GM19043 (cell line): ENCODE measurements around the gene PPP4R3C.
"Not testable (repeated sequence)": the region's sequence is repeated elsewhere in the genome, so short reads cannot be mapped to it uniquely, and the experiment has no call there.

ENCODE experiments used
- ATAC-seq: cut with Tn5 transposase; IDR thresholded peaks from one replicate; pipeline ENCODE4 v1.9.1; 2021; ENCODE audit warnings: low read depth; ENCODE audit not compliant: unreplicated experiment

Gene PPP4R3C

DNA sequence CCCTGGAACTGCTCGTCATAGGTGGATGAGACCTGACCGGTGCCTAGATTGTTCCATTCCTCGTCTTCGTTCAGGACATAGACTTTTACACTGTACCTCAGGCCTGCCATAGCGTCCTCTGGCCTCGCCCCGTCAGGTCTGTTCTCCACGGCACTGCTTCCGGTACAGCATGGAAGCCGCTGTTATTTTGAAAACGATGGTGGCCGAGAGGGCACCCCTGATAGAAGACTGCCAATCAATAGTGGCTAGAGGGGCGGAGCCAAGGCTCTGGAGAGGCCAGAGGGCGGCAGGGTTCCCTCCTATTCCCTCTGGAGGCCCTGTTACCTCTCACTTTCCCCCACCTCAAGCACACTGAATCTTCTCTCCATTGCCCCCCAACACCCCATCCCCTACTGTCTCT lies at the start of gene PPP4R3C:
PPP4R3C (minus strand) TSS at position 155 of the 400 bp plus-strand sequence; CDS start at position 110, 45 bp downstream.
- no peak for ATAC-seq

GRCh38 chrX:27491397-27491796 lies 28.3 kb upstream of the PPP4R3C start:
- no peak for ATAC-seq

- ATAC-seq, result no peak
Measured at GRCh38 chrX:27466051-27466450, 2.9 kb upstream of the PPP4R3C start.

DNA sequence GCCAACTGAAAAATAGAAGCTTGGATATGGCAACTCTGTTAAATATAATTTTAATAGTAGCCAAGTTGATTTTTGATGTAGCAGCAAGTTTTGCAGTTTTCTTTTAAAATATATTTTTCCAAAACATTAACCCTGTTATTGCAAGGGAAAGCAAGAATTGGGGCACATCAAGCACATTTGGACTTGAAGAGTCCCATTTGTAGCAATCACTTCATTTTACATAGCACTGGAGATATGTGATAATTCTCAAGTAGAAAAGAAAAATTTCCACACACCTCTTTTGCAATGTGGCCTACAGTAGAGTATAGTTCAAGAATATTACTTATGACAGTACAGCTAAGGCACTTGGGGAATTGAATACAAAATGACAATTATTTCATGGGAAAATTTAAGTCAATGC lies 1.9 kb upstream of the PPP4R3C start:
- ATAC-seq, result no peak

DNA sequence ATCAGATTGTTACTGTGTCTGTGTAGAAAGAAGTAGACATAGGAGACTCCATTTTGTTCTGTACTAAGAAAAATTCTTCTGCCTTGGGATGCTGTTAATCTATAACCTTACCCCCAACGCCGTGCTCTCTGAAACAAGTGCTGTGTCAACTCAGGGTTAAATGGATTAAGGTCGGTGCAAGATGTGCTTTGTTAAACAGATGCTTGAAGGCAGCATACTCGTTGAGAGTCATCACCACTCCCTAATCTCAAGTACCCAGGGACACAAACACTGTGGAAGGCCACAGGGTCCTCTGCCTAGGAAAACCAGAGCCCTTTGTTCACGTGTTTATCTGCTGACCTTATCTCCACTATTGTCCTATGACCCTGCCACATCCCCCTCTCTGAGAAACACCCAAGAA lies 4.0 kb downstream of the PPP4R3C start:
- not testable (repeated sequence) for ATAC-seq

GRCh38 chrX:27458544-27458943 lies 4.6 kb downstream of the PPP4R3C start:
- not testable (repeated sequence) for ATAC-seq

GRCh38 chrX:27451324-27451723 lies 11.8 kb downstream of the PPP4R3C start:
- no peak for ATAC-seq

DNA sequence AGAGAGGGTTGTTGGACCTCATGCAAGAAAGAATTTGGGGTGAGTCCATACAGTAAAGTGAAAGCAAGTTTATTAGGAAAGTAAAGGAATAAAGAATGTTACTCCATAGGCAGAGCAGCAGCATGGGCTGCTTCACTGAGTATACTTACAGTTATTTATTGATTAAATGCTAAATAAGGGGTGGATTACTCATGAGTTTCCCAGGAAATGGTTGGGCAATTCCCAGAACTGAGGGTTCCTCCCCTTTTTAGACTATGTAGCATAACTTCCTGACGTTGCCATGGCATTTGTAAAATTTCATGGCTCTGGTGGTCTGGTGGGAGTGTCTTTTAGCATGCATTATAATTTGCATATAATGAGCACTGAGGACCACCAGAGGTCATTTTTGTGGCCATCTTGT lies 16.7 kb downstream of the PPP4R3C start:
- no peak for ATAC-seq

- no peak for ATAC-seq
Measured at GRCh38 chrX:27445438-27445837, 17.7 kb downstream of the PPP4R3C start.

DNA sequence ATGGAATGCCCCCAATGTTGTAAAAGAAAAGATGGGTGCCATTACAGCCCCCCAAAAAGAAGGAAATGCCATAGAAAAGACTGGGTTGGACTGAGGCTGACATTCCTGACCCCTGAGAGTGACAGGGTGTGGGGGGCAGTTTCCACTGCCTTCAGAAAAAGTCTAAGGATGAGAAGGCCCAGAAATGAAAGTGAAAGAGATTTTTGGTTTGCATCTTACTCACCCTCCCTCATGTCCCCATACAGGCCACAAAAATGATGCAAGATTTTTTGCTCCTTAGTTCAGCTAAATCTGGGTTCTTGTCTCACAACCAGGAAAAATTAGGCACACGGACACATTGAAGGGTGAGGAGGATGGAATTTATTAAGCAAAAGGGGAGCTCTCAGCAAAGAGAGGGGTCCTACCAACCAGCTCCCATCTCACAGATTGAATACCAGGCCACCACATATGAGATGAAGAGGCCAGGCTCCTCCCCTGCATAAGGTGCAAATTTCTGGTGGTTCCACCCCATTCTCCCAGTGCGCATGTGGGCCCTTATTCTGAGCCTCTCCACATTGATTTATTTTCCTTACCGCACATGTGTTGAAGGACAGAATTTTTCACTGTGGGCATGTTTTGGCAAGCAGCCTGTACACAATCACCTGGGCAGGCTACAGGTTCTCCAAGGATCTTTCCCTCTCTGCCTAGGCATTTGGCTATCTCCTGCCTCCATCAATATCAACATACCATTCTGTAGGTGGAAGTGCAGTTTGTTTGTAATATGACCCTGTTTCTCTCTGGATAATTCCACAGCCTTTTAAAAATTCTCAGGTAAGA lies 18.8 kb downstream of the PPP4R3C start:
- ATAC-seq, result no peak

GRCh38 chrX:27442392-27442791 lies 20.7 kb downstream of the PPP4R3C start:
- ATAC-seq, result not testable (repeated sequence)

DNA sequence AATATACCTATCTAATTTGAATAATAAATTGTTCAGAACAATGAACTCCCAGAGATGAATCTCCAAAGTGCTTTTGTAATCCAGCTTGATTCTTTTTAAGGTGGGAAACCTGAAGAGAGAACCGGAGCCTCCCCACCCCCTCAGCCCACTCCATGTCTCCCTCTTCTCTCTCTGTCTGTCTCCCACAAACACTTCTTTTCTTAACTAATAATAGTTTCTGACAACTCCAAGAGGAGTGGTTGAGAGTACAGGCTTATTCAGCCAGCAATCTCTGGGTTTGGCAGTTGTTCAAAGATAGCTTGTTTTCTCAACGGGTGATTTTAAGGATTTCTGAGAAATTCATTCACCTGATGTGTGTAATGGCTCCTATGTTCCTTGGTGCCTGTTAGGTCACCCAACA lies 23.4 kb downstream of the PPP4R3C start:
- ATAC-seq, result no peak

- ATAC-seq, result no peak
Measured at GRCh38 chrX:27438937-27439336, 24.2 kb downstream of the PPP4R3C start.

DNA sequence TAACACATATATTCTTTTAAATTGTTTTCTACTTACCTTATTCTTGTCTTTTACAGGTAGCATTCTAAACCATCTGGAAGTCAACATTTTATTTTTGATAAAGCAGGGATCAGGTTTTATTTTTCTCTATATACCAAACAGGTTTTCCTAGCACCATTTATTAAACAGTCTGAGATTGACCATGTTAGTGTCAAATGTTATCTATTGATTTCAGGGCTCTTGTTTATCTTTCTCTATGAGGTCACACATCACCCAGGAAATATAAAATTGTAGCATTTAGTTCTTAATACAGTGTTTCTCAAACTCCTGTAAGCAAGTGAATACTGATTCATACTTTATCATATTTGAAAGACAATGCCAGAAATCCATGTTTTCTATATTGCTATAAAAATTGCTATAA lies 28.1 kb downstream of the PPP4R3C start:
- ATAC-seq, result no peak
